ENCODE results near the gene KMT5B.

KMT5B gene

DNA sequence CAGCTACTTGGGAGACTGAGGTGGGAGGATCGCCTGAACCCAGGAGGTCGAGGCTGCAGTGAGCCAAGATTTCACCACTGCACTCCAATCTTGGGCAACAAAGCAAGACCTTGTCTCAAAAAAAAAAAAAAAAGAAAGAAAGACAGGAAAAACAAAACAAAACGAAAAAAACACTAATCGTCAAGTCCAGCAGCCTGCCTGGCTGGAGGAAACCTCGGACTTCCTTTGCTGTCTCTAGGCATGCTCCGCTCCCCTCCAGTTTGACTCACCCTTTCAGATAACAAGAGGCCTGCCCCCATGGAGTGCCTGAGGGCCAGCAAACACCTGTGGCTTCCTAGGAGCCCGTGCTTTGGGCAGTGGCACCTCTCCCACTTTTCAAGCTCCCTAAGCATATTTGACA, 63.1 kb downstream of the KMT5B start:
- no peaks in the 10 kb centered on the region for H3K27me3 ChIP-seq (ENCODE audit: insufficient read depth, low read length, poor library complexity, severe bottlenecking)
- no peaks in the 10 kb centered on the region for H3K9me3 ChIP-seq (ENCODE audit: insufficient read depth, low read depth, low read length)
- no peaks in the 10 kb centered on the region for H3K9me2 ChIP-seq (replicated peaks; ENCODE audit: low read depth, low read length)
- no peak overlapping the region for H3K4me3 ChIP-seq (ENCODE audit: low read length, poor library complexity, severe bottlenecking)
- no peaks in the 10 kb centered on the region for H3K79me2 ChIP-seq (ENCODE audit: insufficient read depth, low read length)
- TF ChIP-seq, protein P1, sequence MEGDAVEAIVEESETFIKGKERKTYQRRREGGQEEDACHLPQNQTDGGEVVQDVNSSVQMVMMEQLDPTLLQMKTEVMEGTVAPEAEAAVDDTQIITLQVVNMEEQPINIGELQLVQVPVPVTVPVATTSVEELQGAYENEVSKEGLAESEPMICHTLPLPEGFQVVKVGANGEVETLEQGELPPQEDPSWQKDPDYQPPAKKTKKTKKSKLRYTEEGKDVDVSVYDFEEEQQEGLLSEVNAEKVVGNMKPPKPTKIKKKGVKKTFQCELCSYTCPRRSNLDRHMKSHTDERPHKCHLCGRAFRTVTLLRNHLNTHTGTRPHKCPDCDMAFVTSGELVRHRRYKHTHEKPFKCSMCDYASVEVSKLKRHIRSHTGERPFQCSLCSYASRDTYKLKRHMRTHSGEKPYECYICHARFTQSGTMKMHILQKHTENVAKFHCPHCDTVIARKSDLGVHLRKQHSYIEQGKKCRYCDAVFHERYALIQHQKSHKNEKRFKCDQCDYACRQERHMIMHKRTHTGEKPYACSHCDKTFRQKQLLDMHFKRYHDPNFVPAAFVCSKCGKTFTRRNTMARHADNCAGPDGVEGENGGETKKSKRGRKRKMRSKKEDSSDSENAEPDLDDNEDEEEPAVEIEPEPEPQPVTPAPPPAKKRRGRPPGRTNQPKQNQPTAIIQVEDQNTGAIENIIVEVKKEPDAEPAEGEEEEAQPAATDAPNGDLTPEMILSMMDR (conservative IDR thresholded peaks at IDR 0.05; ENCODE audit: low read length) = no peak
- TF ChIP-seq EZH2phosphoT487 (IDR thresholded peaks at IDR 0.05; ENCODE audit: borderline replicate concordance) = no peak
- peaks cover 17% of the 10 kb centered on the region for H3K4me1 ChIP-seq (ENCODE audit: insufficient read depth, low read length, poor library complexity, severe bottlenecking)
- no peaks in the 10 kb centered on the region for H3K36me3 ChIP-seq (ENCODE audit: insufficient read depth, low read length)
- H4K20me1 ChIP-seq (ENCODE audit: insufficient read depth, low read length, poor library complexity, severe bottlenecking) = no peaks in the 10 kb centered on the region
- H3K4me2 ChIP-seq (ENCODE audit: low read depth, low read length, poor library complexity, severe bottlenecking) = peak overlapping the region; percentile 16
- H3K9ac ChIP-seq (ENCODE audit: low read depth, low read length, poor library complexity, severe bottlenecking) = no peak overlapping the region
- no peaks in the 10 kb centered on the region for H3F3A ChIP-seq (ENCODE audit: low read depth)
- H2AFZ ChIP-seq (ENCODE audit: low read length) = no peak overlapping the region

DNA sequence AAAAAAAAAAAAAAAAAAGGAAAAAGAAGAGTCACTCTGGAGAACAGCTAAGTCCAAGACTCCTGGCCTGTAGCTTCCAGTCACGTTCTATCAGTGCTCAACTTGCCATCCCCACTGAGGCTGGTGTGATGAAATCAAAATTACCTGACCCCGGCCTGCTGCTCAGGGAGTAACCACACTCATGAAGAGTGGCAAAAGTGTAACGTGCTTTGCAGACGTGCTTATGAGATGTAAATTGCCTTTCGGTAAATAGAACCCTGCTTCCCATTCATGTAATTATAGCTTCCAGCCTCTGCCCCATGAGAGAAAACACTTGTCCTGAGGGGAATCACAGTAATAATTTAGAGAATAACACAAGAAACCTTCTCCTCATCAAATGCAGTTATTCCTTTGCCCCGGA, 63.7 kb downstream of the KMT5B start:
- H3K4me1 ChIP-seq (ENCODE audit: insufficient read depth, low read length, poor library complexity, severe bottlenecking) = peaks cover 22% of the 10 kb centered on the region
- H3F3A ChIP-seq (ENCODE audit: low read depth) = no peaks in the 10 kb centered on the region
- no peak overlapping the region for H3K4me2 ChIP-seq (ENCODE audit: low read depth, low read length, poor library complexity, severe bottlenecking)

DNA sequence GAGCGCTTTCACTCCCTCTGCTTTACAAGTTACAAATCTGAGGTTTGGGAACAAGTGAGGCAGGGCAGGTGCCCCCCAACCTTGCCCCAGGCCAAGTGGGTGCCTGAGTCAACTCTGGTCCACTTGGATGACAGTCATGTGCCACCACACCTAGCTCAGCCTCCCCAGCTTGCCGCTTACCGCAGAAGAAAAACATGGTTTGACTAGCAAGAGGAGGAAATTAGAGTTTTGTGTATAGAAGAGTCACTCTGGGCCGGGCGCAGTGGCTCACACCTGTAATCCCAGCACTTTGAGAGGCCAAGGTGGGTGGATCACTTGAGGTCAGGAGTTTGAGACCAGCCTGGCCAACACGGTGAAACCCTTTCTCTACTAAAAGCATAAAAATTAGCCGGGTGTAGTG, 64.2 kb downstream of the KMT5B start:
- H3K4me1 ChIP-seq (ENCODE audit: insufficient read depth, low read length, poor library complexity, severe bottlenecking) = peaks cover 22% of the 10 kb centered on the region
- no peaks in the 10 kb centered on the region for H3K9me3 ChIP-seq (ENCODE audit: insufficient read depth, low read depth, low read length)
- no peaks in the 10 kb centered on the region for H3K79me2 ChIP-seq (ENCODE audit: insufficient read depth, low read length)
- no peaks in the 10 kb centered on the region for H4K20me1 ChIP-seq (ENCODE audit: insufficient read depth, low read length, poor library complexity, severe bottlenecking)
- no peaks in the 10 kb centered on the region for H3K27me3 ChIP-seq (ENCODE audit: insufficient read depth, low read length, poor library complexity, severe bottlenecking)
- H3K9ac ChIP-seq (ENCODE audit: low read depth, low read length, poor library complexity, severe bottlenecking) = no peak overlapping the region
- no peak overlapping the region for H2AFZ ChIP-seq (ENCODE audit: low read length)
- no peaks in the 10 kb centered on the region for H3K9me2 ChIP-seq (replicated peaks; ENCODE audit: low read depth, low read length)
- no peaks in the 10 kb centered on the region for H3K36me3 ChIP-seq (ENCODE audit: insufficient read depth, low read length)
- H3F3A ChIP-seq (ENCODE audit: low read depth) = no peaks in the 10 kb centered on the region
- TF ChIP-seq, protein P1 (conservative IDR thresholded peaks at IDR 0.05; ENCODE audit: low read length) = no peak
- no peak for TF ChIP-seq EZH2phosphoT487 (IDR thresholded peaks at IDR 0.05; ENCODE audit: borderline replicate concordance)
- no peak overlapping the region for H3K4me3 ChIP-seq (ENCODE audit: low read length, poor library complexity, severe bottlenecking)
- H3K4me2 ChIP-seq (ENCODE audit: low read depth, low read length, poor library complexity, severe bottlenecking) = no peak overlapping the region

More for the DNA sequence above, 63.7 kb downstream of the KMT5B start:
- Histone ChIP-seq H3K9me3 (ENCODE audit: insufficient read depth, low read depth, low read length) (no peaks in the 10 kb centered on the region), H3K9me2 (replicated peaks; ENCODE audit: low read depth, low read length) (no peaks in the 10 kb centered on the region), H2AFZ (ENCODE audit: low read length) (no peak overlapping the region), H4K20me1 (ENCODE audit: insufficient read depth, low read length, poor library complexity, severe bottlenecking) (no peaks in the 10 kb centered on the region), H3K27me3 (ENCODE audit: insufficient read depth, low read length, poor library complexity, severe bottlenecking) (no peaks in the 10 kb centered on the region), H3K79me2 (ENCODE audit: insufficient read depth, low read length) (no peaks in the 10 kb centered on the region), H3K4me3 (ENCODE audit: low read length, poor library complexity, severe bottlenecking) (no peak overlapping the region), H3K36me3 (ENCODE audit: insufficient read depth, low read length) (no peaks in the 10 kb centered on the region), H3K9ac (ENCODE audit: low read depth, low read length, poor library complexity, severe bottlenecking) (no peak overlapping the region)
- TF ChIP-seq EZH2phosphoT487 (IDR thresholded peaks at IDR 0.05; ENCODE audit: borderline replicate concordance) = no peak
- TF ChIP-seq, protein P1 (conservative IDR thresholded peaks at IDR 0.05; ENCODE audit: low read length) = no peak
